ENCODE measurements around the gene UBE2D4. TPM values are rescaled to one million over a fixed set of nuclear protein-coding genes. Genes with fewer than 3 reads are reported as not detected.

Gene UBE2D4
- total RNA-seq, 4 donors from 2014 or later: 12.9 to 18.2 (median 15.1) TPM

- no peak for TF ChIP-seq POLR2A (IDR thresholded peaks at IDR 0.05)
- TF ChIP-seq EP300 (IDR thresholded peaks at IDR 0.05): no peak
- TF ChIP-seq CTCF (IDR thresholded peaks at IDR 0.05): no peak
- Histone ChIP-seq H3K27ac (no peak overlapping the region), H3K36me3 (no peaks in the 10 kb centered on the region), H3K4me1 (peaks cover 0 to 8% (median 6%) of the 10 kb centered on the region in 4 donors), H3K4me3 (no peak overlapping the region), H3K27me3 (no peaks in the 10 kb centered on the region), H3K9me3 (no peaks in the 10 kb centered on the region)
- 73 to 78% methylated on average over 7 of the region's 7 CpGs for WGBS, 2 donors
- DNase-seq (ENCODE audit: low spot score in 2 of 2): no peak
Measured at GRCh38 chr7:43931346-43931745, 5.1 kb downstream of the UBE2D4 start.

- no peak for TF ChIP-seq POLR2A (IDR thresholded peaks at IDR 0.05)
- no peak for TF ChIP-seq EP300 (IDR thresholded peaks at IDR 0.05)
- no peak for TF ChIP-seq CTCF (IDR thresholded peaks at IDR 0.05)
- no peak for DNase-seq (ENCODE audit: low spot score in 2 of 2)
- WGBS, 2 donors: 84 to 87% methylated on average over 3 of the region's 3 CpGs
- H3K36me3 ChIP-seq: peaks cover 0 to 3% (median 0%) of the 10 kb centered on the region in 3 donors
- H3K4me3 ChIP-seq: no peak overlapping the region
- H3K27ac ChIP-seq: no peak overlapping the region
- H3K27me3 ChIP-seq: no peaks in the 10 kb centered on the region
- H3K9me3 ChIP-seq: no peaks in the 10 kb centered on the region
- H3K4me1 ChIP-seq: no peaks in the 10 kb centered on the region
Measured at GRCh38 chr7:43933902-43934560, 7.8 kb downstream of the UBE2D4 start.

- no peaks in the 10 kb centered on the region for H3K27me3 ChIP-seq
- H3K27ac ChIP-seq: no peak overlapping the region
- TF ChIP-seq POLR2A (IDR thresholded peaks at IDR 0.05): no peak
- TF ChIP-seq CTCF (IDR thresholded peaks at IDR 0.05): no peak
- TF ChIP-seq EP300 (IDR thresholded peaks at IDR 0.05): no peak
- H3K4me1 ChIP-seq: no peaks in the 10 kb centered on the region
- no peak overlapping the region for H3K4me3 ChIP-seq
- H3K36me3 ChIP-seq: peaks cover 0 to 7% (median 0%) of the 10 kb centered on the region in 3 donors
- 79% methylated on average over 3 of the region's 3 CpGs for WGBS, 2 donors
- no peak for DNase-seq (ENCODE audit: low spot score in 2 of 2)
- H3K9me3 ChIP-seq: no peaks in the 10 kb centered on the region
Measured at GRCh38 chr7:43937444-43937843, 11.2 kb downstream of the UBE2D4 start.

GRCh38 chr7:43938892-43939482 lies 12.8 kb downstream of the UBE2D4 start:
- TF ChIP-seq EP300 (IDR thresholded peaks at IDR 0.05) (no peak), POLR2A (IDR thresholded peaks at IDR 0.05) (no peak), CTCF (IDR thresholded peaks at IDR 0.05) (no peak)
- no peaks in the 10 kb centered on the region for H3K4me1 ChIP-seq
- no peak overlapping the region for H3K27ac ChIP-seq
- no peaks in the 10 kb centered on the region for H3K9me3 ChIP-seq
- no peaks in the 10 kb centered on the region for H3K27me3 ChIP-seq
- no peak for DNase-seq (ENCODE audit: low spot score in 2 of 2)
- peaks cover 0 to 21% (median 0%) of the 10 kb centered on the region in 3 donors for H3K36me3 ChIP-seq
- no peak overlapping the region for H3K4me3 ChIP-seq
- 90 to 98% methylated on average over 4 of the region's 4 CpGs for WGBS, 2 donors

- TF ChIP-seq EP300 (IDR thresholded peaks at IDR 0.05) (no peak), POLR2A (IDR thresholded peaks at IDR 0.05) (no peak), CTCF (IDR thresholded peaks at IDR 0.05) (no peak)
- Histone ChIP-seq H3K27me3 (no peaks in the 10 kb centered on the region), H3K9me3 (no peaks in the 10 kb centered on the region), H3K4me3 (no peak overlapping the region), H3K27ac (no peak overlapping the region), H3K4me1 (no peaks in the 10 kb centered on the region), H3K36me3 (peaks cover 0 to 40% (median 0%) of the 10 kb centered on the region in 3 donors)
- 66 to 71% methylated on average over 3 of the region's 3 CpGs for WGBS, 2 donors
- DNase-seq (ENCODE audit: low spot score in 2 of 2): no peak
Measured at GRCh38 chr7:43942250-43942649, 16.0 kb downstream of the UBE2D4 start.

All from tibial nerve (tissue), 4 donors.